SKM-1 treated with dmso at 0.1 percent for 144 hours (cell line): ENCODE data around the gene PIWIL4.

ENCODE experiments used
- DNase-seq: peaks from one replicate; lab custom pipeline; 2025; ENCODE audit not compliant: unreplicated experiment; lab: John Stamatoyannopoulos, UW

The PIWIL4 gene

DNA sequence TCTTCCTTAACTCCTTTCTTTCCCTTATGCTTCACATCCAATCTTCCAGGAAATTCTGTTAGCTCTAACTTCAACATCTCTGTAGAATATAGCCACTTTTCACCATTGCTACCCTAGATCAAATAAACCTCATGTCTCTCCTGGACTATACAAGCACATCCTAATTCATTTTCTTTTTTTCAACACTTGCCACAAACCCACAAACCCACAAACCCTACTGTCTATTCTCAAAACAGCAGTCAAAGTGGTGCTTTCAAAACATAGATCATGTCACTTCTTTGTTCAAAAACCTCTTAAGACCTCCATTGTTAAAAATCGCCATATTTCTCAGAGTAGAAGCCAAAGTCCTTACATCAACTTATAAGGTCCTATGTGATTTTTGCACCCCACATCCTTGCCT, 94.3 kb downstream of the PIWIL4 start:
- no peak for DNase-seq

GRCh38 chr11:94662065-94662779, 95.1 kb downstream of the PIWIL4 start:
- DNase-seq, result no peak

DNA sequence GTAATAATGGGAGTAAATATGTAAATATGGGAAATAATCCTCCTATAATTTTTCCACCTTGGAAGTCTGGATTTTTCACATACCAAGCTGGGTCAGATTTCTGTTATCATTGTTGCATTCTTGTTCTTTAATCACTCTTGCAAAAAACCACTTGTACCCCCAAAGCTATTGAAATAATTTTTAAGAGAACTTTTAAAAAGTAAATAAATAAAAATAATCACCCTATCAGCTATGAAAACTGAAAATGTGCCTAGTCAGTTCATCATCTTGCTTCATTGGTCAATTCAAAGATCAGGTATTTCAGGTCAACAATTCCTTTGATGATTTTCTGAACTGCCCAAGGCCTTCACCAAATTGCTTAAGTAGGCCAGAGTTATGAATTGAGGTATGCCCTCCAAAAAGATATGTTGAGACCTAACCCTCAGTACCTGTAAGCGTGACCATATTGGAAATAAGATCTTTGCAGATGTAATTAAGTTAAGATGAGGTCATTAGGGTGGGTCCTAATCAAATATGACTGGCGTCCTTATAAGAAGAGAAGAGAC, 95.8 kb downstream of the PIWIL4 start:
- no peak for DNase-seq

DNA sequence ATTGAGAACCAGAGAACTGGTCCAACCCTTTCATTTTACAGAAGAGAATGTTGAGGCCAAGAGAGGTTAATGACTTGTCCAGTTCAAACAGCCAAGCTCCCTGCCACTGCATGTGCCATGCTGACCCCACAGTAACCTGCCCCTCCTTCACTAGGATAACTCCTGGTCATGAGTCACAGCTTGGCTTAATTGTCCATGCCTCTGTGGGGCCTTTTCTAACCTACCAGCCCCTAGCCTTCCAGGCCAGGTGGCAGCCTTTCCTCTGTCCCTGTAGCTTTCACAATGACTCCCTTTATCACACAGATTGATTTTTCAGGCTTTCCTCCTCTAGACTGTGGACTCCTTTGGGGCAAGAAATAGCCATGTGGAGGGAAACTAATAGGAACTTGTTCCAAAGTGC, 97.2 kb downstream of the PIWIL4 start:
- no peak for DNase-seq

DNA sequence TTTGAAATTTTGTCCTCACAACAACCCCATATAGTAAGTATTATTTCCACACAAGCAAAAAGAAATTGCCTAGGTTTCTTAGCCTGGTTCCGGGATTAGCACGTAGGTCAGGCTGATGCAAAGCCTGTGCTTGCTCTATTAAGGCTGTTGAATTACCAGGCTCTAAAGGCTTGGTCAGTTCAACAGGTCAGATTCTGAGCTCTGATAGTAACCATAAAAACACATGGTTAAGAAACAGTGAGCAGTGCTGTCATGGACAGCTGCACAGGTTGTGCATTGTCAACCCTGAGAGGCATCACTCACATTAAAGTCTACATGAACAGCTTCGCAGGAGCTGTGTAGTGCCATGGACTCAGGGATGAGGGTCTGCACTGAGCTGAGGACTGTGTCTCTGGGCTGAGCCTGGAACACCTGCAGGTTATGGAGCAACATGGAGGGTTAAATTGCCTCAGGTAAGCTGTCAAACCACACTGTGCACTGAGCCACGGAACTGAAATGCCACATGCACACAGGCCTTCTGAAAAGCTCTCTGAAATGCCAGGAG, 98.0 kb downstream of the PIWIL4 start:
- DNase-seq, result no peak

- no peak for DNase-seq
These were observed 99.9 kb downstream of the PIWIL4 start for GRCh38 chr11:94666792-94667721.

GRCh38 chr11:94668212-94668793, 101.1 kb downstream of the PIWIL4 start:
- no peak for DNase-seq

- DNase-seq, result no peak
These were observed 101.9 kb downstream of the PIWIL4 start for GRCh38 chr11:94669023-94669422.
